ENCODE measurements around the gene MED15.

The MED15 gene

GRCh38 chr22:20554824-20555223, 47.4 kb downstream of the MED15 start:
- DNase-seq = no peak

GRCh38 chr22:20558534-20558933, 51.1 kb downstream of the MED15 start:
- no peak for DNase-seq

- no peak for DNase-seq
Measured at GRCh38 chr22:20559174-20559760, 51.9 kb downstream of the MED15 start.

- DNase-seq = no peak
Measured at GRCh38 chr22:20560716-20561115, 53.3 kb downstream of the MED15 start.

- DNase-seq = no peak
Measured at GRCh38 chr22:20561882-20562281, 54.5 kb downstream of the MED15 start.

- DNase-seq = no peak
Measured at GRCh38 chr22:20562607-20563465, 55.4 kb downstream of the MED15 start.

- DNase-seq = no peak
Measured at GRCh38 chr22:20563466-20563906, 56.1 kb downstream of the MED15 start.

- DNase-seq = no peak
Measured at GRCh38 chr22:20563941-20564371, 56.5 kb downstream of the MED15 start.

GRCh38 chr22:20565079-20565734, 57.8 kb downstream of the MED15 start:
- DNase-seq = no peak

- no peak for DNase-seq
Measured at GRCh38 chr22:20565761-20566160, 58.4 kb downstream of the MED15 start.

GRCh38 chr22:20566420-20567260, 59.2 kb downstream of the MED15 start:
- no peak for DNase-seq

GRCh38 chr22:20567371-20567847, 60.0 kb downstream of the MED15 start:
- DNase-seq = no peak

GRCh38 chr22:20567993-20568417, 60.6 kb downstream of the MED15 start:
- no peak for DNase-seq

GRCh38 chr22:20568502-20569058, 61.2 kb downstream of the MED15 start:
- no peak for DNase-seq

GRCh38 chr22:20569059-20570058, 61.9 kb downstream of the MED15 start:
- no peak for DNase-seq

GRCh38 chr22:20571078-20571503, 63.7 kb downstream of the MED15 start:
- DNase-seq = no peak

GRCh38 chr22:20571531-20572007, 64.2 kb downstream of the MED15 start:
- DNase-seq = no peak

GRCh38 chr22:20572132-20572802, 64.9 kb downstream of the MED15 start:
- no peak for DNase-seq

GRCh38 chr22:20573176-20573832, 65.9 kb downstream of the MED15 start:
- no peak for DNase-seq
